ENCODE data around the gene TBX1.
"Not testable (repeated sequence)": the region's sequence is repeated elsewhere in the genome, so short reads cannot be mapped to it uniquely, and the experiment has no call there.

The TBX1 gene

GRCh38 chr22:19723232-19723982 is 37.2 kb upstream of the TBX1 start, which contains the start of gene GP1BB:
TSS of gene GP1BB (plus strand) at chr22:19723539. CDS start at chr22:19723570, 31 bp downstream.
- DNase-seq = no peak

GRCh38 chr22:19723983-19724827 is 36.4 kb upstream of the TBX1 start:
- DNase-seq = no peak

GRCh38 chr22:19724927-19725661 is 35.5 kb upstream of the TBX1 start:
- no peak for DNase-seq

DNA sequence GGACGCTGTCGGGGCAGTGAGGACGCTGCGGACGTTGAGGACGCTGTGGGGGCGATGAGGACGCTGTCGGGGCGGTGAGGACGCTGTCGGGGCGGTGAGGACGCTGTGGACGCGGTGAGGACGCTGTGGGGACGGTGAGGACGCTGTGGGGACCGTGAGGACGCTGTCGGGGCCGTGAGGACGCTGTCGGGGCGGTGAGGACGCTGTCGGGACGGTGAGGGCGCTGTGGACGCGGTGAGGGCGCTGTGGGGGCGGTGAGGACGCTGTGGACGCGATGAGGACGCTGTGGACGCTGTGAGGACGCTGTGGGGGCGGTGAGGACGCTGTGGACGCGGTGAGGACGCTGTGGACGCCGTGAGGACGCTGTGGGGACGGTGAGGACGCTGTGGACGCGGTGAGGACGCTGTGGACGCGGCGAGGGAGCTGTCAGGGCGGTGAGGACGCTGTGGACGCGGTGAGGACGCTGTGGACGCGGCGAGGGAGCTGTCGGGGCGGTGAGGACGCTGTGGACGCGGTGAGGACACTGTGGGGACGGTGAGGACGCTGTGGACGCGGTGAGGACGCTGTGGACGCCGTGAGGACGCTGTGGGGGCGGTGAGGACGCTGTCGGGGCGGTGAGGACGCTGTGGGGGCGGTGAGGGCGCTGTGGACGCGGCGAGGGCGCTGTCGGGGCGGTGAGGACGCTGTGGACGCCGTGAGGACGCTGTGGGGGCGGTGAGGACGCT is 34.4 kb upstream of the TBX1 start:
- not testable (repeated sequence) for DNase-seq

DNA sequence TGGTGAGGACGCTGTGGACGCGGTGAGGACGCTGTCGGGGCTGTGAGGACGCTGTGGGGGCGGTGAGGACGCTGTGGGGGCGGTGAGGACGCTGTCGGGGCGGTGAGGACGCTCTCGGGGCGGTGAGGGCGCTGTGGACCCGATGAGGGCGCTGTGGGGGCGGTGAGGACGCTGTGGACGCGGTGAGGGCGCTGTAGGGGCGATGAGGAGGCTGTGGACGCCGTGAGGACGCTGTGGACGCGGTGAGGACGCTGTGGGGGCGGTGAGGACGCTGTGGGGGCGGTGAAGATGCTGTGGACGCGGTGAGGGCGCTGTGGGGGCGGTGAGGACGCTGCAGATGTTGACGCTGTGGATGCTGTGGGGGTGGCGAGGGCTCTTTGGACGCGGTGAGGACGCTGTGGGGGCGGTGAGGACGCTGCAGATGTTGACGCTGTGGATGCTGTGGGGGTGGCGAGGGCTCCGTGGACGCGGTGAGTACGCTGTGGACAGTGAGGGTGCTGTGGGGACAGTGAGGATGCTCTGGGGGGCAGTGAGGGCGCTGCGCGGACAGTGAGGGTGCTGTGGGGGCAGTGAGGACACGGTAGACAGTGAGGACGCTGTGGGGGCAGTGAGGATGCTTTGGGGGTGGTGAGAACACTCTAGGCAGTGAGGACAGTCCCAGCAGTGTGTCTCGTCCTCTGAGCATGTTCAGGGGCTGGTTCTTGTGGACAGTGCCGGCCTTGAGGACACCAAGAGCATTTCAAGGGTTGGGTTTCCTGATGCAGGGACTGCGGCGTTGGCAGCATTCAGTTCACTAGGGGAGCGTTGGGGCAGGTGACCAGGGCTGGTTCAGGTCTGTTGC is 33.0 kb upstream of the TBX1 start:
- no peak for DNase-seq

- no peak for DNase-seq
Observed at GRCh38 chr22:19728271-19728670, 32.3 kb upstream of the TBX1 start.

- DNase-seq = no peak
Observed at GRCh38 chr22:19728836-19729235, 31.7 kb upstream of the TBX1 start.

GRCh38 chr22:19729507-19729906 is 31.1 kb upstream of the TBX1 start:
- DNase-seq = no peak

GRCh38 chr22:19730198-19730597 is 30.4 kb upstream of the TBX1 start:
- no peak for DNase-seq

DNA sequence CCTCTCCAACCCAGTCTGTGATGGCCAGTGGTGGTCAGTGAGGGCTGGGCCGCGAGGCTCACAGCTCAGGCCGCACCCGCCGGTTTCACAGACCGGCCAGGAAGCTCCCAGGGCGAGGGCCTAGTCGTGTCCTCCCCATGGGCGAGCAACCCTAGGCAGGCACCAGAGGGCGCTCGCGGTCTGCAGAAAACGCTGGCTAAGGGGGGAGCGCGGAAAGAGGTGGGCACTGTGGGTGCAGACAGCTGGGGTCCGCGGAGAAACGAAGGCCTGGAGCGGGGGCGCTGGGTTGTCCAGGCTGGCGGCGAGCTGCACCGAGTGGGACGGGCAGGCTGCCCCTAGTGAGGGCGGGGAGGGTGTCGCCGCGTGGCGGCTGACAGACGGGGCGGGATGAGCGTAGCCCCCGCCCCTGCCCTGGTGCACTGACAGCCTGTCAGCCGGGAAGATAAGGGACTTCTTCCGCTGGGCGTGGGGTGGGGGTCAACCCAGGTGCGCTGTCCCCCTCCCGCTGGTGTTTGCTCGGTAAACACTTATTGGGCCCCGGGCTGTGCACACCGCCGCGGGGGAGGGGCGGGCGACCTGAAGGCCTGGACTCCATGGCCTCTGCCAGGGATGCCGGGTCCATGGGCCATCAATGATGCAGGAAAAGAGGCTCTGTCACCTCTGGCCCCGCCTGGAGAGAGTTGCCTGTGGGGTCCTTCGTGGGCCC is 29.8 kb upstream of the TBX1 start:
- DNase-seq = peak; percentile 63 to 74

DNA sequence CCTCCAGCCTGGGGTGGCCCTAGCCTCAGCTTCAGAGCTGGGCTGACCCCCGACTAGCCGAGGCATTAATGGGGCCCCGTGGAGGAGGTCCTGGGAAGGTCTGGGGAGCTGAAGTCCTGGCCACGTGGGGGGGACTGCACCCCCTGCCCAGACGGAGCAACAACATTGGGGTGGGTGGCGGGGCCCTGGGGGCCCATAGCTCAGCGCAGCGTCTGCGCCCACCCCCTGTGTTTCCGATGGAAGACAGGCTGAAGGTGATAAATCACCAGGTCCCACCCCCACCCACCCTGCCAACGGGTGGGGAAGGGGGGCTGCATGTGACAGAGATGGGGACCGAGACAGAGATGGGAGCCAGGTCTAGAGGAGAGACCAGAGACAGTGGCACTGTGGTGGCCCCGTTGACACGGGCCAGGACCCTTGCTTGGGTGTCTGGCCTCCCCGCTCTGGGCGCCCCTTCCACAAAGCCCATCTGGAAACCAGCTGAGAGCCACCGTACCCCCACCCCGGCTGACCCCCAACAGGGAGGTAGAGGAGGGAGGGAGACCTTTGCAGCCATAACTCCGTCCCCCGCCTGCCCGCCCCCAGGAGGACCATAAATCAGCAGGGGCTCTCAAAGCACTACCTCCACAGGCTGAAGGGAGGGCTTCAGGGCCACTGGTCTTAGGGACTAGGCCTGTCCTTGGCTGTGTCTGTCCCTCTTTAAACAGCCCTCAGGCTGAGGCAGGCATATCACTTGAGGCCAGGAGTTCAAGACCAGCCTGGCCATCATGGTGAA is 29.0 kb upstream of the TBX1 start:
- DNase-seq = no peak

DNA sequence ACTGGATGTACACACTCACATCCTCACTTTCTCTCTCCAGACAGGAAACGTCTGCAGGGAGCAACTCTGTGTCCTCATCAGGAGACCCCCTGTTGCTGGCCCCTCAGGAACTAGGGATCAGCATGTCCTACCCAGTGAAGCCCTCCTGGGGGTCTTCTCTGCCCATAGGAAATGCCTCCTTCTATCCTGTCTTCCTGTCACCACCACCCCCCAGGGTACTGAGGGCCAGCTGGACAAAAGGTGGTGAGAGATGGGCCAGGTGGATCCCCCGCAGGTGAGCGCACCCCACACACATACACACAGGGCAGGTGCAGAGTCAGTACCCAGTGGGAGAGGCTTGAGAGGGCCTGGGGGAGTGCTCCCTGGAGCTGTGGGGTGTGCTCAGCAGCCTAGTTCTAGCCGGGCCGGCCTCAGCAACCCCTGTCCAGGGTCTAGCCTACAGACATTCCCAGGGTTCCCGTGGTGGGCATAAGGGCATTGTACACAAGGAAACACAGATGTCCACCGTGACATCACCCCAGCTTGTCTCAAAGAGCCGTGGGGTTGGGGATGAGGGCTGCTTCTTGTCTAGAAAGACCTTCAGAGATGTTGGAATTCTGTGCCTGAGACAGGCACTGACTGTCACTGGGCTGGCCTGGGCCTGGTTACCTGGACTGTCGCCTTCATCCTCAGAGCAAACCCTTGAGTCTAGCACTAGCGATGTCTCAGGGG is 28.0 kb upstream of the TBX1 start:
- no peak for DNase-seq

- DNase-seq = no peak
Observed at GRCh38 chr22:19733755-19734154, 26.8 kb upstream of the TBX1 start.

GRCh38 chr22:19734163-19734562 is 26.4 kb upstream of the TBX1 start:
- no peak for DNase-seq

- no peak for DNase-seq
Observed at GRCh38 chr22:19734837-19735382, 25.7 kb upstream of the TBX1 start.

DNA sequence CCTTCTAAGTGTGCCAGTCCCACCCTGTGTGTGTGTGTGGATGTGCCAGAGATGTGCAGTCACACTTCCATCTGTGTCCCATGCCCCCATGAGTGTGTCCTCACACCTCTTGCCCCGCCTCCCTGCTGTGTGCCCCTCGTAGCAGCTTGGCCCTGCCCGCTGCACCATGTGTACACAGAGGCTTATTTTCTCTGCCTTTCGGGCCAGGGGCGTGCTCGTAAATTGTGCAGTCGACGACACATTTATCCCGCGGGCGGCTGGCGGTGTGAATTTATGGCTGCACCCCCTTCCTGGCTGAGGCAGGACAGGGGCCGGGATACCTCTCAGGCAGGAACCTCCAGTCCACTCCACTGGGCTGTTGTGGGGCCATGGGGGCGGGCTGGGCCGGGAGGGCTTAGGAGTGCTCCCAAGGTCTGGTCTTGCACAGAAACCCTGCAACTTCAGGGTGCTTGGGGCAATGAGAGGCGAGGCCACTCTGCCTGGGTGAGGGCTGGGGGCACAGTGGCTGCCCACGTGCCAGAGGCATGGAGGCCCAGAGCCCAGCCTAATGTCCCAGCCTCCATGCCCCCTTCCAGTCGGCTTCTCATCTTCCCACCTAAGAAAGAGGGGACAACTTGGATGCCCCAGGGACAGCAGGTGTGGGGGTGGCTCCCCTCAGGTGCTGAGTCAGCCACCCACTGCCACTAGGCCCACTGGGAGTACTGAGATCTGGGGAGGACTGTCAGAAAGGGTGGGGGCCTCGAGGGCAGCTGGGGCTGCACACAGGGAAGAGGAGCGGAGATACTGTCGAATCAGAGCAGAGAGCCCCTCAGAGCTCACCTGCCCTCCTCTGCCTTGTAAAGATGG is 24.7 kb upstream of the TBX1 start:
- DNase-seq = no peak

- no peak for DNase-seq
Observed at GRCh38 chr22:19737846-19738663, 22.5 kb upstream of the TBX1 start.
